ENCODE results near the gene CDYL2.

The CDYL2 gene

DNA sequence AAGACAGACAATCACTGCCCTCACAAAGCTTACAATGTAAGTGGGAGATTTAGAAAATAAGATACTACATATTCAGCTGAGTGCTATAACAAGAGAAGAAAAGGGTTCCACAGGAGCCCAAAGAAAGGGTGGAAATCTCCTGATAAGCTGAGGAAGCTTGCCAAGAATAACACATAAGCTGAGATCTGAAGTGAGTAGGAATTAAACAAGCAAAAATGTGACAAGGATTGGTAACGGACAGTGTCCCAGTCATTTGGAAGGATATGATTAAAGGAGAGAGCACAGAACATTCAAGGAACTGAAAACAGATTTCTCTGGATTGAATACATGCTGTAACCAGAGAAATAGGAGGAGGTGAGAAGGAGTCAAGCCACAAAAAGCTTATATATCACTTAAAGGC is 13.0 kb downstream of the CDYL2 start:
- no peak for TF ChIP-seq GATA3 (IDR thresholded peaks at IDR 0.05; ENCODE audit: low read depth, low read length)
- TF ChIP-seq GATA2 (IDR thresholded peaks at IDR 0.05; ENCODE audit: low read depth, low read length) = no peak

DNA sequence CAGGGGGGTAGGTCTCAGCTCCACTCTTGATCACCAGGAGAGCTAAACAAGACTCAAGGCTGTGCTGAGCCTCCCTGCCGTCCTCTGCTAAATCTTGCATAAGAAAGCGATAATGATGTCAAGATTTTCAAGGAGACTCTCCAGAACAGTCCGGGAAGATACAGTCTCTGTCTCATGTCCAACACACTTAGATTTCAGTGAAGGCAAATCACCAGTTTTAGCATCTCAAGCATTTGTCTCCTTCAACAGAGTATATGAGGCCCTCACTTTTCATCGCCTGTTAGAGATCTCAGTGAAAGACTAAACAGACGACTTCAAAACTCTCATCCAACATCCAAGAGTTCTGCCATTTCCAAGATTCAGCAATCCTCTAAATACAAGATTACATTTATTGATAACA is 13.6 kb downstream of the CDYL2 start:
- TF ChIP-seq GATA3 (IDR thresholded peaks at IDR 0.05; ENCODE audit: low read depth, low read length) (no peak), GATA2 (IDR thresholded peaks at IDR 0.05; ENCODE audit: low read depth, low read length) (no peak)

DNA sequence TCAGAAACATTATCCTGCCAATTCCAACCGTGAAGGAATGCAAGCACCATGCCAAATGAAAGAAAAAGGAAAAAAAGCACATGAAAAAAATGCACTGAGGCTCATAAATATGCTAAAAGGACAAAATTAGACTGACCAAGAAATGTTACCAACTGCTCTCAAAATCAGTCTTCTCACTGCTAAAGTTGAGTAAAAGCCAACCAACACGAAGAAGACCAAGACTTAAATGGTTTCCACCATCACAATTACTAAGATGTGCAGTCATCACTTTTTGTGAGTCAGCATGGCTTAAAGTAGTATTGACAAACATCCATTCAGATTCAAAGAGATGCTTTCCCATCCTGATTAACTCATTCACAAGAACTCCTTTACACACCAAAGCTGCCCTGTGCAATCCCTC is 16.4 kb downstream of the CDYL2 start:
- TF ChIP-seq GATA2 (IDR thresholded peaks at IDR 0.05; ENCODE audit: low read depth, low read length) (no peak), GATA3 (IDR thresholded peaks at IDR 0.05; ENCODE audit: low read depth, low read length) (no peak)

DNA sequence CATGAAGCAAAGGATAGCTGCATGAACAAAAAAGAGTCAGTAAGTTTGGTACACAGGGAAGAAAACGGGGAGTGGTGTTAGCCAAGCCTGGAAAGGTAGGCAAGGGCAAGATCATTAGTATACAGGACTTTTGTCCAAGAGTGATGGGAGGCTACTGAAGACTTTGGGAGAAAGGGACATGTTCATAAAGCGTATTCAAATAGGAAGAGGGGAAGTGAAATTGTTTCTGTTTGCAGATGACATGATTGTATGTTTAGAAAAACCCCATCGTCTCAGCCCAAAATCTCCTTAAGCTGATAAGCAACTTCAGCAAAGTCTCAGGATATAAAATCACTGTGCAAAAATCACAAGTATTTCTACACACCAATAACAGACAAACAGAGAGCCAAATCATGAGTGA is 19.4 kb downstream of the CDYL2 start:
- TF ChIP-seq GATA3 (IDR thresholded peaks at IDR 0.05; ENCODE audit: low read depth, low read length) = no peak

DNA sequence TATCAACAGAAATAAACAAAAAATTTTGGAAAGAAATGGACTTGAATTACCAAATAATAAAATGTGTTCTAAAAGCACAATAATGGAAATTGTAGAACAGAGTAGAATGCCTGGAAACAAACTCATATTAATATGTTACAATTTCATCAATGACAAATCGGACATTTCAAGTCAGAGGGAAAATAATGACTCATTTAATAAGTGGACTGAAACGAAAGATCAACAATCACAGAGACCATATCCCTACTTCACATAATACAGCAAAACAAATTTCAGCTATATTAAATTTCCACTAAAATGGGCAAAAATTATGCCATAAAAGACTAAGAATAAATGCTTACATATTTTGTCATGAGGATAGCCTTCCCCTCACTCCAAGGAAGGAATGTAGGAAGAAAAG is 25.7 kb downstream of the CDYL2 start:
- TF ChIP-seq GATA3 (IDR thresholded peaks at IDR 0.05; ENCODE audit: low read depth, low read length) = no peak
- no peak for TF ChIP-seq GATA2 (IDR thresholded peaks at IDR 0.05; ENCODE audit: low read depth, low read length)

DNA sequence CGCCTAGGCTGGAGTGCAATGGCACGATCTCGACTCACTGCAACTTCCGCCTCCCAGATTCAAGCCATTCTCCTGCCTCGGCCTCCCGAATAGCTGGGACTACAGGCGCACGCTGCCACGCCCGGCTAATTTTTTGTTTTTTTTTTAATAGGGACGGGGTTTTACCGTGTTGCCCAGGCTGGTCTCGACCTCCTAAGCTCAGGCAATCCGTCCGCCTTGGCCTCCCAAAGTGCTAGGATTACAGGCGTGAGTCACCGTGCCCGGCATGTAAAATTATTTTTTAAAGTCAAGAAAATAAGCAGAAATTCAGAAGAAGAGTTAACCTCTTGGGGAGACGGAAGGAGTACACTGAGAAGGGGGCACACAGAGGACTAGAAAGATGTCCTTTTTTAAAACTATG is 27.5 kb downstream of the CDYL2 start:
- TF ChIP-seq GATA2 (IDR thresholded peaks at IDR 0.05; ENCODE audit: low read depth, low read length) (no peak), GATA3 (IDR thresholded peaks at IDR 0.05; ENCODE audit: low read depth, low read length) (no peak)

DNA sequence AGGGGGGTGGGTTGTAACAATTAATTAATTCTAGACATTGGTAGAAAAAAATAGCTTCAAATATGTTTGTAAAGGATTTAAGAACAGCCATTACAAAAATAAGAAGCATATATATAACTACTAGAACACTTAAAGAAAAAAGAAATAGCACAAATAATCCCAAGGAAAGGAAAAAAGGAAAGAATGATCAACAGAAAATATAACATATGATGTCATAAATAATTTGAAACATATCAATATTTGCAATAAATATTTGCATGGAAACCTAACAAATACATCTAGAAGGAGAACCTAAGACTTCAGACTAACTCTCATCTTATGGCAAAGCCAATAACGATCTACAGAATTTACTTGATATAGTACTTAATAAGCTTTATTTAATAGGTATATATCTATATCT is 28.9 kb downstream of the CDYL2 start:
- TF ChIP-seq GATA2 (IDR thresholded peaks at IDR 0.05; ENCODE audit: low read depth, low read length) = no peak
- TF ChIP-seq GATA3 (IDR thresholded peaks at IDR 0.05; ENCODE audit: low read depth, low read length) = no peak

DNA sequence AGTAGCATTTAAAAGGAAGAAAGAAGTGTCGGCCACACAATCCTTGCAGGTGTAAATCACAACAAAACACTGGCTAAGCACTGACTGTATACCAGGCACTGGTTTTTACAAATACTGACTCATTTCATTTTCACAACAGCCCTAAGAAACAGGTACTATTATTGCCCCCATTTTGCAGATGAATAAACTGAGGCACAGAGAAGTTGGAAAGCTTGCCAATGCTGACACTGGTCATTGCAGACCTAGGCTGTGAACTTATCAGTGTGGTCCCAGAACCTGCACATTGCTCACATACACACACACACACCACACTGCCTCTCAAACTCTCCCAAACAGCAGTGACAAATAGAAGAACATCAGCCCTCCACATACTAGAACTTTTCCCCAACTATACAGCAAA is 37.6 kb downstream of the CDYL2 start:
- TF ChIP-seq GATA2 (IDR thresholded peaks at IDR 0.05; ENCODE audit: low read depth, low read length) = no peak
- no peak for TF ChIP-seq GATA3 (IDR thresholded peaks at IDR 0.05; ENCODE audit: low read depth, low read length)

DNA sequence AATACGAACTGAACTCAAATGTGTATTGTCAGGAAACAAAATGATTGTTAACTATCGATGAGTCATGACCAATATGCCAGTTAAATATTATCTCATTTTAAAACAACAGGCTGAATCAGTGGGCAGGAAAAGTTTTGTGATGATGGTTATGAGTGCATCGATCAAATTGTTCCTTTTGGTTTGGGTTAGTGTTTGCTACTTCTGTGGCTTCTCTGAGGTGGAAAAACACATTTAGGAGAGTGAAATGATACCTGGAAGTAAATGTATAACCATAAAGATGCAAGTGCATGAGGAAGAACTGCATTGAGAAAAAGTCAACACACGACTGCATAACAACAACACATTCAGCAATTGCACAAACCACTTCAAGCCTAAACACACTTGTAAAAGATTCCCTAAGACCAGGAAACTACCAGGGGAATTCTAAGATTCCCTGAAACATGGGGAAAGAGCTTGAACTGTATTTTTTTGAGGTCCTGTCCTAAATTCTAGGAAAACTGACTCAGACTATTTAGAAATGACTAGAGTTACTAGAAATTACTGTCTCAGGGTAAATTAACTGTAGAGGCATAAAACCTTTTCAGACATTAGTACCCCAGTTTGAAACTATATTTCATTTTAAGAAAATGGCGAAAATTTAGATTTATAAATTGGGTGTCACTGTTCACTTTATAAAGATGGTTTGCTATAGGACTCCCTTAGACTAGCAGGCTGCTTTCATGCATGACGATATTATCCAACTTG is 44.8 kb downstream of the CDYL2 start:
- TF ChIP-seq GATA3 (IDR thresholded peaks at IDR 0.05; ENCODE audit: low read depth, low read length) (no peak), GATA2 (IDR thresholded peaks at IDR 0.05; ENCODE audit: low read depth, low read length) (no peak)

DNA sequence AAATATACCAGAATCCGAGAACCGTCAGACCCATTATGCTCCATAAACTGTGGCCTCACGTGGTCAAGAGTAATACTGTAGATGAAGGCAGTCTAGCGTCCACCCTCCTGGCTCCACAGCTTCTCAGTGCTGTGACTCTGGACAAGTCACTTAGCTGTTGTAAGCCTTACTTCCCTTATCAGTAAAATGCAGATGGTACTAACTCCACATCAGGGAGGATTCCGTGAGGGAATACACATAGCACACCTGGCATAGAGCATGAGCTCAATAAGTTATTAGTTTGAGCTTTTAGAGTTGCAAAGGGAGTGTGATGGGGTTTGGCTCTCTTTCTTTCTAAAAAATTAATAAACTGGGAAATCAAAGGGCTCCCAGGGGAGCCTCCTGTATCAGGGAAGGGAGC is 49.9 kb downstream of the CDYL2 start:
- TF ChIP-seq GATA3 (IDR thresholded peaks at IDR 0.05; ENCODE audit: low read depth, low read length) (no peak), GATA2 (IDR thresholded peaks at IDR 0.05; ENCODE audit: low read depth, low read length) (no peak)

DNA sequence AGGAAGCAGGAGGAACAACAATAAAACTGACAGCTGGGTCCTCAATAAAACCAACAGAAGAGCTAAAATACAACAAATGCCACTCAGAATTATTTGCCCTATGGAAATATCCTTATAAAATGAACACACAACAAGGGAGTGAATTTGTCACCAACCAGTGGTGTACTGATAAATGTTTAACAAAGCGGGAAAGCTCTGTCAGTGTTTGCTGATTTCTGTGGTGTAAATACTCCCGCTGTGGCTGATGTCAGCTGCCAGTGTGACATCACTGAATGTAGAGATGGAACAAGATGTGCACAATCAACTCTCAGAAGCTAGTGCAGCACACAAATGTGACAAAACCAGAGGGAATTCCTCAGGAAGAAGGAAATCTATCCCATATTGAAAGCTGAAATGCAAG is 51.9 kb downstream of the CDYL2 start:
- no peak for TF ChIP-seq GATA3 (IDR thresholded peaks at IDR 0.05; ENCODE audit: low read depth, low read length)
- TF ChIP-seq GATA2 (IDR thresholded peaks at IDR 0.05; ENCODE audit: low read depth, low read length) = no peak

DNA sequence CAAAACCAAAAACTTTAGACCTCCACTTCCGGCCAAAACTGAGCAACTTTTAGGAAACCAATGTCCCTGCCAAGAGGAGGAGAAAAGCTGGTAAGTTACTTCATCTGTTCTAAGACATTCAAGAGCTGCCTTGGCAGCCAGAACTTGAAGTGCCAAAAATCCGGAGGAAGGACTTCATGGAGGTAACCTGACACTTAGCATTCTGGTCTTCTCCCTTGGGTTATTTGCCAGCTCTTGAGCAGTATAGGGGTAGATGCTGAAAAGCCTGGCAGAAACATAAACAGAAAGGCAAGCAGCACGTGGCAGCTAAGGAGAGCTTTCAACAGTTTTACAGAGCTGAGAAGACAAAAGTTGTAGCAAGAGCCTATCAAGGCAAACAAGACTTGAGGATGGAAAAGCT is 53.2 kb downstream of the CDYL2 start:
- no peak for TF ChIP-seq GATA2 (IDR thresholded peaks at IDR 0.05; ENCODE audit: low read depth, low read length)
- TF ChIP-seq GATA3 (IDR thresholded peaks at IDR 0.05; ENCODE audit: low read depth, low read length) = no peak

DNA sequence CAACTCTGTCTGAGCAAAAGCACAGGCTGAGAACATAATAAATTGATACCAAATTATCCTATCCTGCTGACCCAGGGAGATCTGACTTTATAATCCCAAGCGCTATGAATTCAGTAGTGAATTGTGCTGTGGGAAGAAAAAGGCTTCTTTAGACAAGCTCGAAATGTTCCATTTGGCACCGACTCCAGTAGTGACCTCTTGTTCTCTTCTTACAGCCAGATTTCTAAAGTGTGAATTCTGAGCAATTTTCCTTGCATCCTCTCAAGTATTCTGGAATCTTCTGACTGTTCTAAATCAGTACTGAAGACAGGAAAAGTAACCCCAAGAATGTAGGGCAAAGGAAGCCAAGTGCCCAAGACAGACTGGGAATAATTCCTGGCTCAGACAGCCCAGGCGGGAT is 58.2 kb downstream of the CDYL2 start:
- TF ChIP-seq GATA2 (IDR thresholded peaks at IDR 0.05; ENCODE audit: low read depth, low read length) = no peak
- no peak for TF ChIP-seq GATA3 (IDR thresholded peaks at IDR 0.05; ENCODE audit: low read depth, low read length)

DNA sequence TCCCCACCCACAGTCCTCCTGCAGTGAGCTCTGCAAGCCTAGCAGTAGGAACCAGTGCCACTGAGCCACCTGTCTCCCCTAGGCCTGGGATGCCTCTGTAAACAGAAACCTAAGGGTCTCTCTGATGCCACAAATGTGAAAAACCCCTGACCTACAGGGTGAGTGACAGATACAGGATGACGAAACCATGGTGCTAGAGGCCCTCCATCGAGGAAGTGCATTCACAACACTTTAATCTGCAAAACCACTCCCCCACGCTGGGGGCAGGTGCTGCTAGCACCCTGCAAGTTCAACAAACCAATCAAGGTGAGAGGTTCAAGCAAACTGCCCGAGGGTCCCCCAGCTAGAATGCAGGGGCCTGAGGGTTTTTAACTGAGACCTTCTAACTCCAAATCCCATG is 59.5 kb downstream of the CDYL2 start:
- TF ChIP-seq GATA2 (IDR thresholded peaks at IDR 0.05; ENCODE audit: low read depth, low read length) (no peak), GATA3 (IDR thresholded peaks at IDR 0.05; ENCODE audit: low read depth, low read length) (no peak)

DNA sequence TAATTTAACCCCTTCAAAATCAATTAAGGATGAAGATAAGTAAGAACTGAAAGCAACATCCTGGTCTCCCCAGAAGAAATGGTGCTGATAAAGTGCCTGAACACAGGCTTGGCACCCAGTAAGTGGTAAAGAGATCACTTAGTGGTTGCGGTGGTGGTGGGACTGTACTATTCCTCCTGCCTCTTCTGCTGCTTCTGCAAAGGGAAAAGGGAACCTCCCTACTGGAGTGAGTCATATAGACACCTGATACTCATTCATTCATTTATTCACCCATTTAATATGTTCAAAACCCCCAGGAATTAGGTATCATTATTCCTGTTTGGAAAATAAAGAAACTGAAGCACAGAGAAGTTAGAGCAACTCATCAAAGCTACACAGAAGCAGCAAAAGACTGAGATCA is 60.6 kb downstream of the CDYL2 start:
- TF ChIP-seq GATA2 (IDR thresholded peaks at IDR 0.05; ENCODE audit: low read depth, low read length) (no peak), GATA3 (IDR thresholded peaks at IDR 0.05; ENCODE audit: low read depth, low read length) (no peak)

DNA sequence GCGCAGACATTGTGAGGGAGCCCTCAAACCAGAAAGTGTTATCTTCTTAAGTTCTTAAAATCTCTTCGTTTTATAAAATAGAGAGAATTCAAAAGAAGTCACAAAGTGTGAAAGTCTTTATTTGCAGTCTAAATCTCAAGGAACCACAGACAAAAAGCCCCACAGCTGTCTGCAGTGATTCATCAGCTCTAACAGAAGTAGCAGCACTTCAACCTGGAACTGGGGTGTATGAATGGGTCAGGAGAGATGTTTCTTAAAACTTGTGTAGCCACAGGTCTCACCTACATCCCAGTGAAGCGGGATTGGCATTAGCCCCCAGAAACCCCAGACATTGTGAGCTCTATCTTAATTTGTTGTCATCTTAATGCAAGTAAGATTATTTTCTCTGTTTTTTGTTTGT is 61.1 kb downstream of the CDYL2 start:
- TF ChIP-seq GATA3 (IDR thresholded peaks at IDR 0.05; ENCODE audit: low read depth, low read length) = no peak
- no peak for TF ChIP-seq GATA2 (IDR thresholded peaks at IDR 0.05; ENCODE audit: low read depth, low read length)
